8988T (cell line): ENCODE data around the gene B4GALT4.

Source experiments
- DNase-seq: peaks from one replicate; pipeline ENCODE4 v3.0.0; 2011

Gene B4GALT4

GRCh38 chr3:119236756-119237155 lies 3.9 kb downstream of the B4GALT4 start:
- no peak for DNase-seq

- no peak for DNase-seq
Observed at GRCh38 chr3:119235151-119235550, 5.5 kb downstream of the B4GALT4 start.

GRCh38 chr3:119234610-119235009 lies 6.1 kb downstream of the B4GALT4 start:
- DNase-seq = no peak

GRCh38 chr3:119230745-119231144 lies 9.9 kb downstream of the B4GALT4 start:
- DNase-seq = no peak

- DNase-seq = no peak
Observed at GRCh38 chr3:119230071-119230470, 10.6 kb downstream of the B4GALT4 start.

- no peak for DNase-seq
Observed at GRCh38 chr3:119229190-119229589, 11.5 kb downstream of the B4GALT4 start.

GRCh38 chr3:119228373-119229145 lies 12.1 kb downstream of the B4GALT4 start:
- no peak for DNase-seq

- no peak for DNase-seq
Observed at GRCh38 chr3:119227070-119227850, 13.4 kb downstream of the B4GALT4 start.

- DNase-seq = no peak
Observed at GRCh38 chr3:119225121-119225520, 15.6 kb downstream of the B4GALT4 start.

- no peak for DNase-seq
Observed at GRCh38 chr3:119223511-119223910, 17.2 kb downstream of the B4GALT4 start.

- DNase-seq = no peak
Observed at GRCh38 chr3:119222391-119222790, 18.3 kb downstream of the B4GALT4 start.

GRCh38 chr3:119221779-119222320 lies 18.8 kb downstream of the B4GALT4 start:
- DNase-seq = no peak

GRCh38 chr3:119220970-119221667 lies 19.6 kb downstream of the B4GALT4 start:
- DNase-seq = no peak

GRCh38 chr3:119220198-119220597 lies 20.5 kb downstream of the B4GALT4 start:
- DNase-seq = no peak

- no peak for DNase-seq
Observed at GRCh38 chr3:119219069-119219468, 21.6 kb downstream of the B4GALT4 start.

- DNase-seq = no peak
Observed at GRCh38 chr3:119211803-119212202, 28.9 kb downstream of the B4GALT4 start.

- no peak for DNase-seq
Observed at GRCh38 chr3:119211193-119211592, 29.5 kb downstream of the B4GALT4 start.

GRCh38 chr3:119207512-119207875 lies 33.2 kb downstream of the B4GALT4 start:
- no peak for DNase-seq

- DNase-seq = no peak
Observed at GRCh38 chr3:119206611-119207511, 33.8 kb downstream of the B4GALT4 start.

- no peak for DNase-seq
Observed at GRCh38 chr3:119205685-119206084, 35.0 kb downstream of the B4GALT4 start.

- no peak for DNase-seq
Observed at GRCh38 chr3:119205209-119205608, 35.5 kb downstream of the B4GALT4 start.

- DNase-seq = no peak
Observed at GRCh38 chr3:119195911-119196310, 44.8 kb downstream of the B4GALT4 start.

GRCh38 chr3:119195151-119195476 lies 45.6 kb downstream of the B4GALT4 start:
- DNase-seq = no peak
